ENCODE measurements around the gene KCNQ2.
A peak's percentile ranks its signal among the peaks of the same experiment; 100 is the strongest.
"Not testable (repeated sequence)": the region's sequence is repeated elsewhere in the genome, so short reads cannot be mapped to it uniquely, and the experiment has no call there.

KCNQ2 gene

DNA sequence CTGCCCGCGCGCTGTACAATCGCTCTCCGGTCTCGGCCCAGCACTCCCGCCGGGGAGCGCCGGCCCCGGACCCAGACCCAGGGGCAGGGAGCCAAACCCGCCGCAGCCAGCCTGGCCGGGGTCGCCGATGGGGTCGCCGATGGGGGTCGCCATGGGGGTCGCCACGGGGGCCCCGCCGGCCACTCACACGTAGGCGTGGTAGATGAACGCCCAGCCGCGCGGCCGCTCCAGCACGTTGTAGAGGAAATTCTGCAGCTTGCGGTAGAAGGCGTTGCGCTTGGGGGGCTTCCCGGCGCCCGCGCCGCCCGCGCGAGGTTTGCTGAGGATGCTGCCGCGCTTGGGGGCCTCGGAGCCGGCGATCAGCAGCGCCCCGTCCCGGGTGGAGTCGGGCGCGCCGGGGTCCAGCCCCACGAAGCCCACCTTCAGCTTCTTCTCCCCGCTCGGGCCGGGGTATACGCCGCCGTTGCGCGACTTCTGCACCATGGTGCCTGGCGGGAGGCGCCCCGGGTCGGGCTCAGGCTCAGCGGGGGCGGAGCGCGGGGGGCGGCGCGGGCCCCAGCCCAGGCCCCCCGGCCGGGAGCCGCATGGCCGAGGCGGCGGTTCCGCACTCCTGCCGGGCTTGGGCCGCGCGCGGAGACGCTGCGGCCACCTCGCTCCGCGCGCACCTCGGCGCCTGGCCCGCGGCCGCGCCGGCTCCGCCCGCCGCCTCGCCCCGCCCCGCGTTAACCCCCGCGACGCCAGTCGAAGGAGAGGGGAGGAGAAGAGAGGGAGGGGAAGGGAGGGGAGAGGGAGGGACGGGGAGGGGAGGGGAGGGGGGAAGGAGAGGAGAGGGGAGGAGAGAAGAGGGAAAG, at the start of gene KCNQ2:
Gene KCNQ2, minus strand, starts transcription at position 675 of the 851 bp plus-strand sequence. Its CDS starts 192 bp downstream, at position 483.
- peaks cover 14% of the 10 kb centered on the region for H3K4me1 ChIP-seq (ENCODE audit: control insufficient read depth, insufficient read depth, low read length)
- no peaks in the 10 kb centered on the region for H3K9me3 ChIP-seq (ENCODE audit: control insufficient read depth, insufficient read depth, low read length)
- H3K27ac ChIP-seq (ENCODE audit: low read length): no peak within 1 kb of the TSS
- peak within 1 kb of the TSS; percentile 68 for H3K4me3 ChIP-seq (ENCODE audit: low read length)
- no CpG with 5 or more reads among the region's 111 CpGs for WGBS (ENCODE audit: insufficient coverage, insufficient read length)
- H3K27me3 ChIP-seq (ENCODE audit: control insufficient read depth, insufficient read depth, low read length): no peaks in the 10 kb centered on the region
- no peaks in the 10 kb centered on the region for H3K36me3 ChIP-seq (ENCODE audit: control insufficient read depth, insufficient read depth, low read length)
- DNase-seq (ENCODE audit: low read depth, low spot score): no peak

DNA sequence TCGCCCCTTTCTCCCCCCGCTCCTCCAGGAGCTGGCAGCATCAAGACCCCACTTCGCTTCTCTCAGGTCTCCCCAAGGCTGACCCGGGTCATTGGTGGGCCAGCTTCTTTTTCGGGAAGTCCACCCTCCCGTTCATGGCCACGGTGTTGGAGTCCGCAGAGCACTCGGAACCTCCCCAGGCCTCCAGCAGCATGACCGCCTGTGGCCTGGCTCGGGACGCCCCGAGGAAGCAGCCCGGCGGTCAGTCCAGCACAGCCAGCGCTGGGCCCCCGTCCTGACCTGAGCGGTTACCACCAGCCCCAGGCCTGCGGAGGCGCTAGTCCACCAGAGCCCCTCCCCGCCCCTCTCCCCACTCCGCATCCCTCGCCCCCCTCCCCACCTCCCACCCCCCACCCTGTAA, 49.1 kb upstream of the KCNQ2 start:
- no CpG with 5 or more reads among the region's 23 CpGs for WGBS (ENCODE audit: insufficient coverage, insufficient read length)
- Histone ChIP-seq H3K9me3 (ENCODE audit: control insufficient read depth, insufficient read depth, low read length) (no peaks in the 10 kb centered on the region), H3K36me3 (ENCODE audit: control insufficient read depth, insufficient read depth, low read length) (peaks cover 13% of the 10 kb centered on the region; the same call in 1 of the 2 replicates), H3K4me3 (ENCODE audit: low read length) (peak overlapping the region; percentile 93), H3K27me3 (ENCODE audit: control insufficient read depth, insufficient read depth, low read length) (no peaks in the 10 kb centered on the region), H3K27ac (ENCODE audit: low read length) (no peak overlapping the region), H3K4me1 (ENCODE audit: control insufficient read depth, insufficient read depth, low read length) (peaks cover 4% of the 10 kb centered on the region)
- no peak for DNase-seq (ENCODE audit: low read depth, low spot score)

DNA sequence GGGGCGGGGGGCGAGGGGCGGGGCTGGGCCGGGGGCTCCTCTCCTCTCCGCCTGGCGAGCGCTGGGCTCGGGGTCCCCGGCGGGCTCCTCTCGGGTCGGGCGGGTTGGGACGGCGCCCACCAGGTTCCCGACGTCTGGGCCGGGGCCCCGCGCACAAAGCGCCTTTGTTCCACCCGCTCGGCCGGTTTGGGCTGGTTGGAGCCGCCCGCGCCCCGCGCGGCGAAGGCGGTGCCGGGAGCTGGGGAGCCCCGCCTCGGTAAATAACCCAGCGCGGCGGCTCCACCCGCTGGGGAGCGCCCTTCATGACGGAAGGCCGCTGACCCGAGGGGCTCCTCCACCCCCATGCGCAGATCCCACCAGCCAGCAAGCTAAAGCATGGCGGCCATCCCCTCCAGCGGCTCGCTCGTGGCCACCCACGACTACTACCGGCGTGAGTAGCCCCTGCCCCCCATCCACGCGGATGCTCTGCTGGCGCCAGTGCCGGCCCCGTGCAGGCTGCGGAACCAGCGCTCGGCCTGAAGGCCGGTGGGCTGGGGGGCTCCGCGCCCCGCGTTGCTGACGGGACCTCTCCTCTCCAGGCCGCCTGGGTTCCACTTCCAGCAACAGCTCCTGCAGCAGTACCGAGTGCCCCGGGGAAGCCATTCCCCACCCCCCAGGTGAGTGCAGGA, 48.6 kb upstream of the KCNQ2 start:
- Histone ChIP-seq H3K36me3 (ENCODE audit: control insufficient read depth, insufficient read depth, low read length) (peaks cover 13% of the 10 kb centered on the region; the same call in 1 of the 2 replicates), H3K27ac (ENCODE audit: low read length) (no peak overlapping the region), H3K9me3 (ENCODE audit: control insufficient read depth, insufficient read depth, low read length) (no peaks in the 10 kb centered on the region), H3K4me3 (ENCODE audit: low read length) (peak overlapping the region; percentile 93), H3K4me1 (ENCODE audit: control insufficient read depth, insufficient read depth, low read length) (peaks cover 4% of the 10 kb centered on the region), H3K27me3 (ENCODE audit: control insufficient read depth, insufficient read depth, low read length) (no peaks in the 10 kb centered on the region)
- DNase-seq (ENCODE audit: low read depth, low spot score): no peak
- WGBS (ENCODE audit: insufficient coverage, insufficient read length): no CpG with 5 or more reads among the region's 68 CpGs

DNA sequence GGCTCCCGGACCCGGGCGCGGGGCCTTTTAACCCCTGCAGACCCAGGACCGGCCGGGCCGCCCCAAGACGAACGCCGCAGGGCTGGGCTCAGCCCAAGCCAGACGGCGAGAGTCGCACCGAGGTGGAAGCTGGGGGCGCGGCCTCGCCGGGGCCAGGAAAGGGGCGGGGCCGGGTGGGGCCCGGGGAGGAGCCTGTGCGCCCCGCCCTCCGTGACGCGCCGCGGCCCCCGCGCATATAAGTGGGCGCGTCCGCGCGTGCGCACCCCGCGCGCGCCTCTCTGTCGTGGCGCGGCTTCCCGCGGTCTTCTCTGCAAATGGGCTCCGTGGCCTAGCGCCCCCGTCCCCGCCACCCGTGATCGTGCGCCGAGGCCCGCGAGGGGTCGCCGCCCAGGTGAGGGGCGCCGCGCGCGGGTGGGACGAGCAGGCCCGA, 48.1 kb upstream of the KCNQ2 start, which contains the start of gene PPDPF:
Gene PPDPF, plus strand, starts transcription at position 262 of the 430 bp plus-strand sequence. CDS start 544 bp downstream, outside the sequence.
- peaks cover 4% of the 10 kb centered on the region for H3K4me1 ChIP-seq (ENCODE audit: control insufficient read depth, insufficient read depth, low read length)

DNA sequence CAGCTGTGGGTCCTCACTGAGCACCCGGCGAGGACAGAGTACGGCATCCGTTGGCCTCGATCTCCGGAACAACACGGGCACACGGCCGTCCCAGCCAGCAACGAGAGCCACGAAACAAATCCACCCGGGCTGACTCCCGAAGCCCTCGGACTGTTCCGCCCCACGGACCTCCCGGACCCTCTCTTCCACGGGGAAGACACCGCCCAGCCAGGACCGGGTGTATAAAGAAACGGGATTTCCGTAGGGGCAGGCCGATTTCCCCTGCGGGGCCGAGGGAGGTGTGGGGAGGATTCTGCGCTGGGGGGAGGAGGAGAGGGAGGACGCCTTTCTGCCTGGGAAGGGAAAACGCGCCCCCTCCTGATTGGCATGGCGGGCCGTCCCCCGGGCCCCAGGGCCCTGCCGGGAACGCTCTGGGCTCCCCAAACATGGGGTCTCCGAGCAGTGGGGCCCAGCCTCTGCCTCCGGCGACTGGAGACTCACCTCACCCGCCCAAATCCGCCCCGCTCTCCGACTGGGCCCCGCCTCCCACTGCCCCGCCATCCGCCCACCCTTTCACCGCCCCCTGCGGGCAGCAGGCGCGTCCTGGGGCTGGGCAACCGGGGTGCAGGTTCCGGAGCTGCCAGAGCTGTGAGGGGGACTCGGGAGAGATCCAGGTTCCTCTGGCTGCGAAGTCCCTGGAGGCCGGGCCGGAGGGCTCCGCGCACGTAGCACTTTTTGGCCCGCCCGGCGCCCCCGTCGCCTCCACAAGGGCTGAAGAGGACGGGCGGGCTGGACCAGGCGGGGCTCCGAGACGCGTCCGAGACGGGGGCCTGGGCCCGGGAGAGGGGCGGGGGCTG, 47.4 kb upstream of the KCNQ2 start:
- peak overlapping the region; percentile 93; the same call in 1 of the 2 replicates for H3K4me3 ChIP-seq (ENCODE audit: low read length)
- no peak overlapping the region for H3K27ac ChIP-seq (ENCODE audit: low read length)
- H3K36me3 ChIP-seq (ENCODE audit: control insufficient read depth, insufficient read depth, low read length): peaks cover 13% of the 10 kb centered on the region; the same call in 1 of the 2 replicates
- WGBS (ENCODE audit: insufficient coverage, insufficient read length): no CpG with 5 or more reads among the region's 72 CpGs
- H3K27me3 ChIP-seq (ENCODE audit: control insufficient read depth, insufficient read depth, low read length): no peaks in the 10 kb centered on the region
- H3K4me1 ChIP-seq (ENCODE audit: control insufficient read depth, insufficient read depth, low read length): peaks cover 4% of the 10 kb centered on the region
- no peaks in the 10 kb centered on the region for H3K9me3 ChIP-seq (ENCODE audit: control insufficient read depth, insufficient read depth, low read length)
- no peak for DNase-seq (ENCODE audit: low read depth, low spot score)

More for the DNA sequence above, 48.1 kb upstream of the KCNQ2 start, which contains the start of gene PPDPF:
- WGBS (ENCODE audit: insufficient coverage, insufficient read length): no CpG with 5 or more reads among the region's 64 CpGs
- no peak for DNase-seq (ENCODE audit: low read depth, low spot score)
- Histone ChIP-seq H3K9me3 (ENCODE audit: control insufficient read depth, insufficient read depth, low read length) (no peaks in the 10 kb centered on the region), H3K4me3 (ENCODE audit: low read length) (peak within 1 kb of the TSS; percentile 93), H3K36me3 (ENCODE audit: control insufficient read depth, insufficient read depth, low read length) (peaks cover 13% of the 10 kb centered on the region; the same call in 1 of the 2 replicates), H3K27me3 (ENCODE audit: control insufficient read depth, insufficient read depth, low read length) (no peaks in the 10 kb centered on the region), H3K27ac (ENCODE audit: low read length) (no peak within 1 kb of the TSS)

DNA sequence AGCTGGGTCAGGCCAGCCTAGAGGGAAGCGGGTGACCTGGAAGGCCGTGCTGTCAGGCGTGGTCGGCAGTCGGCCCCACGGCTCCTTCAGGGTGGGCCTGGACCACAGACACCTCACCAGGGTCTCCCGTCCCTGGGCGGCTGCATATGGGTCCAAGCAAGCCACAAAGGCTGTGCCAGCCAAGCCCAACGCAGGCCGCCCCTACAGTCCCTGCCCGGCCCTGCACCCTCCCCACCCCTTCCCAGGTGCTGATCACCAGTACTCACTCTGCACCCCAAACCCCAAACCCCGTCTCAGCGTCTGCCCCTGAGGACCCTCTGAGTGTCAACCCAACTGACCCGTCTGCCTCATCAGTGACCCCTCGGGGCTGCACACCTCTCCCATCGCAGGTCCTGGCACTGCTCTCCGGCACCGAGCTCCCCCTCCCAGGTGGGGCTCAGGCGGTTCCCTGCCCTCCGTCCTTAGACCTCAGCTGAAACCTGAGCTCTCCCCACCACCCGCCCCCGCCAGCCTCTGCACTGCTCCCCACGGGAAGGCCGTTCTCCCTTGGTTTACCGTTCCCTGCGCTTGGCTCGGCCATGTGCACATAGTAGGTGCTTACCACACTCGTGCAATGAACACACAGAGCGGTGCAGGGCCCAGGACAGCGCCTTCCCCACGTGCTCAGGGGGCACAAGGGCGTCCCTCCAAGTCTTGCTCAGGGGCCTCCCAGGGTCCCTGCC, 46.7 kb upstream of the KCNQ2 start:
- no CpG with 5 or more reads among the region's 32 CpGs for WGBS (ENCODE audit: insufficient coverage, insufficient read length)

DNA sequence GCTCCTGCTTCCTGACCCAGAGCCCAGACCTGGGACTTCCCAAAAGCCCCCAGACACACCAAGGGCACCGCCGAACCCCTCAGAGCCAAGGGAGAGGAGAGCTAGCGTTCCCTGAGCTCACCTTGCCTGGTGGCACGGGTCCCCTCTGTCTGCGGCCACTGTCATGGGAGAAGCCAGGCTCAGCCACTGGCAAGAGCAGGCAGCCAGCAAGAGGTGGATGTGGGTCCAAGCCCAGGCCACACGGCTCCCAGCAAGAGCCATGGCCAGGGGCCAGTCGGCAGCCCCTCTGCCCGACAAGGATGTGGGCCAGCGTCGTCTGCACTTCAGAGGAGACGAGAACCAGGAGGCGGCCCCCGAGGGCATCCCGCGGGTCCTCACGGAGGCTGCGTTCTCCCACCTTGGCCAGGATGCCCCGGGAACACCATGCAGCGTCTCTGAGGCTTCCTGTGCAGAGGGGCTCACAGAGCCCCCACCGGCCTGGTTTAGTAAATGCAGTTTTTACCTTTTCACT, 46.0 kb upstream of the KCNQ2 start:
- Histone ChIP-seq H3K4me1 (ENCODE audit: control insufficient read depth, insufficient read depth, low read length) (peaks cover 4% of the 10 kb centered on the region), H3K4me3 (ENCODE audit: low read length) (no peak overlapping the region), H3K36me3 (ENCODE audit: control insufficient read depth, insufficient read depth, low read length) (peaks cover 12% of the 10 kb centered on the region; the same call in 1 of the 2 replicates), H3K27me3 (ENCODE audit: control insufficient read depth, insufficient read depth, low read length) (no peaks in the 10 kb centered on the region), H3K27ac (ENCODE audit: low read length) (no peak overlapping the region), H3K9me3 (ENCODE audit: control insufficient read depth, insufficient read depth, low read length) (no peaks in the 10 kb centered on the region)
- DNase-seq (ENCODE audit: low read depth, low spot score): no peak
- no CpG with 5 or more reads among the region's 20 CpGs for WGBS (ENCODE audit: insufficient coverage, insufficient read length)

More for the DNA sequence above, 46.7 kb upstream of the KCNQ2 start:
- Histone ChIP-seq H3K27me3 (ENCODE audit: control insufficient read depth, insufficient read depth, low read length) (no peaks in the 10 kb centered on the region), H3K36me3 (ENCODE audit: control insufficient read depth, insufficient read depth, low read length) (peaks cover 13% of the 10 kb centered on the region; the same call in 1 of the 2 replicates), H3K4me1 (ENCODE audit: control insufficient read depth, insufficient read depth, low read length) (peaks cover 4% of the 10 kb centered on the region), H3K4me3 (ENCODE audit: low read length) (no peak overlapping the region; the same call in 1 of the 2 replicates), H3K9me3 (ENCODE audit: control insufficient read depth, insufficient read depth, low read length) (no peaks in the 10 kb centered on the region), H3K27ac (ENCODE audit: low read length) (no peak overlapping the region)
- DNase-seq (ENCODE audit: low read depth, low spot score): no peak

DNA sequence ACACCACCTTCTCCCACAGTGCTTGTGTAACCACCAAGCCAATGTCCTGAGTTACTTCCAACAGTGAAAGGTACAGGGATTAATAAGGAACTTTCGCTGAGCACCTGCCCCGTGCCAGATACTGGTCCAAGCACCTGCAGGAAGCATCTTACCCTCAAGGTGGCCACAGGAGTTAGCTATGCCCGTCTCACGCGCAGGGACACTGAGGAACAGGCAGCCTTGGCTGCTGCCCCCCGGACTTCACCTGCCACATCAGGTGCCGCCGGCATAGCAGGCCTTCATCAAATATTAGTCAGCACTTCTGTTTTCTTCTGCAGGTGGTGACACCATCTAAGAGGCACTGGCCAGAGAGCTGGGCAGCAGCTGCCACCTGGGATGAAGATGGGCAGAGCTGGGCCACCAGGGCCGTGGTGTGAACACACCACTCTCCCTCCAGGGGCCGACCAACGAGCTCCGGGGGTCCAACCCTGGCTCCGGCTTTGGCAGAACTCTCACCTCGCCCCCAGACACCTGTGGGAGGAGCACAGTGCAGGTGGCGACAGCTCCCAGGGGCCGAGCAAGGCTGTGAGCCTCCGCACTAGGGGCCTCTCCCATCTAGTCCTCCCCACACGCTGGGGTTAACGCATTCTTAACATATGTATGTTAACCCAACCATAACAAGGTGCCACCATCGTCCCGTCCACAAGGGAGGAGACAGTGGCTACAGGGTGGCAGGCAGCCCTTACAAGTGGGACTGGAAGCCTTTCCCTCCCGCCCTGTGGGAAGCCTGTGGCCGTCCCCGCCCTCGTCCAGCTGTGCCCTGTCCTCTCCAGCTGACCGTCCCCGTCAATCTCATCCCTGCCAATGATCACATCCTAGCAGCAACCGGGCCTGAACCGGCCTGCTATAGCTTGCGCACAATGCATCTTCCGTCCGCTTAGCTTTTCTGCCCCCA, 45.2 kb upstream of the KCNQ2 start:
- WGBS (ENCODE audit: insufficient coverage, insufficient read length): no CpG with 5 or more reads among the region's 32 CpGs
- Histone ChIP-seq H3K4me3 (ENCODE audit: low read length) (no peak overlapping the region), H3K27me3 (ENCODE audit: control insufficient read depth, insufficient read depth, low read length) (no peaks in the 10 kb centered on the region), H3K36me3 (ENCODE audit: control insufficient read depth, insufficient read depth, low read length) (peaks cover 7% of the 10 kb centered on the region; the same call in 1 of the 2 replicates), H3K4me1 (ENCODE audit: control insufficient read depth, insufficient read depth, low read length) (peaks cover 4% of the 10 kb centered on the region), H3K27ac (ENCODE audit: low read length) (no peak overlapping the region), H3K9me3 (ENCODE audit: control insufficient read depth, insufficient read depth, low read length) (no peaks in the 10 kb centered on the region)
- no peak for DNase-seq (ENCODE audit: low read depth, low spot score)

DNA sequence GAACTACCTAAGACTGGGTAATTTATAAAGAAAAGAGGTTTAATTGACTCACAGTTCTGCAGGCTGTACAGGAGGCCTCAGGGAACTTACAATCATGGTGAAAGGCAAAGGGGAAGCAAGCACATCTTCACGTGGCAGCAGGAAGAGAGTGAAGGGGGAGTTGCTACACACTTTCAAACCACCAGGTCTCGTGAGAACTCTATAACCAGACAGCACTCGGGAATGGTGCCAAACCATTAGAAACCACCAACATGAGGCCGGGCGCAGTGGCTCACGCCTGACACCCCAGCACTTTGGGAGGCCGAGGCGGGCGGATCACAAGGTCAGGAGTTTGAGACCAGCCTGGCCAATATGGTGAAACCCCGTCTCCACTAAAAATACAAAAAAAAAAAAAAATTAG, 42.1 kb upstream of the KCNQ2 start:
- DNase-seq (ENCODE audit: low read depth, low spot score); H3K4me3 ChIP-seq (ENCODE audit: low read length); H3K9me3 ChIP-seq (ENCODE audit: control insufficient read depth, insufficient read depth, low read length); H3K4me1 ChIP-seq (ENCODE audit: control insufficient read depth, insufficient read depth, low read length); H3K27ac ChIP-seq (ENCODE audit: low read length); H3K27me3 ChIP-seq (ENCODE audit: control insufficient read depth, insufficient read depth, low read length); H3K36me3 ChIP-seq (ENCODE audit: control insufficient read depth, insufficient read depth, low read length): not testable (repeated sequence)
- WGBS (ENCODE audit: insufficient coverage, insufficient read length): no CpG with 5 or more reads among the region's 10 CpGs
